Trophoblast cell (in vitro differentiated cells and primary cell): ENCODE data around the gene SLC16A9.

ENCODE experiments used
- DNase-seq, 2 donors: peaks; one replicate each; pipeline ENCODE4 v3.0.0-alpha.2; 2016
- H2AFZ ChIP-seq: 2 replicates; pipeline ENCODE4 v1.6.1; 2013; ENCODE audit warnings: low read length, moderate library complexity, mild to moderate bottlenecking; ENCODE audit not compliant: insufficient read depth, poor library complexity
- H2AK5ac ChIP-seq: 2 replicates; pipeline ENCODE4 v1.6.1; 2013; ENCODE audit warnings: mild to moderate bottlenecking, low read length
- H2BK120ac ChIP-seq: 2 replicates; pipeline ENCODE4 v1.6.1; 2013; ENCODE audit warnings: low read length, mild to moderate bottlenecking, moderate library complexity; ENCODE audit not compliant: insufficient read depth, poor library complexity
- H2BK12ac ChIP-seq: 2 replicates; pipeline ENCODE4 v1.6.1; 2013; ENCODE audit warnings: mild to moderate bottlenecking, low read length, moderate library complexity
- H2BK5ac ChIP-seq: 2 replicates; pipeline ENCODE4 v1.6.1; 2013; ENCODE audit warnings: low read length, low read depth, moderate library complexity, mild to moderate bottlenecking; ENCODE audit not compliant: poor library complexity
- H3K14ac ChIP-seq: 2 replicates; pipeline ENCODE4 v1.6.1; 2013; ENCODE audit warnings: mild to moderate bottlenecking, low read length
- H3K18ac ChIP-seq: 2 replicates; pipeline ENCODE4 v1.6.1; 2013; ENCODE audit warnings: mild to moderate bottlenecking, low read length
- H3K23ac ChIP-seq: 2 replicates; pipeline ENCODE4 v1.6.1; 2013; ENCODE audit warnings: low read length
- H3K27ac ChIP-seq: 2 replicates; pipeline ENCODE4 v1.5.1; 2013; ENCODE audit warnings: low read depth, mild to moderate bottlenecking, inconsistent platforms, low read length, moderate library complexity
- H3K27me3 ChIP-seq: 2 replicates; pipeline ENCODE4 v1.6.1; 2013; ENCODE audit warnings: inconsistent platforms, mild to moderate bottlenecking, low read length, moderate library complexity; ENCODE audit not compliant: insufficient read depth
- H3K36me3 ChIP-seq, 2 experiments: 1 replicate in 1 of 2; 2 replicates in 1 of 2; pipeline ENCODE4 v1.6.1; 2013; ENCODE audit warnings: low read length in 2 of 2, mild to moderate bottlenecking in 2 of 2, moderate library complexity in 1 of 2; ENCODE audit not compliant: insufficient read depth in 2 of 2, control insufficient read depth in 1 of 2
- H3K4ac ChIP-seq: 2 replicates; pipeline ENCODE4 v1.6.1; 2013; ENCODE audit warnings: low read depth, mild to moderate bottlenecking, low read length, moderate library complexity
- H3K4me1 ChIP-seq, 2 experiments: 1 replicate in 1 of 2; 2 replicates in 1 of 2; pipeline ENCODE4 v1.6.1; 2013; ENCODE audit warnings: low read length in 2 of 2, mild to moderate bottlenecking in 2 of 2, moderate library complexity in 1 of 2; ENCODE audit not compliant: insufficient read depth in 2 of 2, control insufficient read depth in 1 of 2
- H3K4me2 ChIP-seq: 2 replicates; pipeline ENCODE4 v1.6.1; 2013; ENCODE audit warnings: inconsistent platforms, mild to moderate bottlenecking, low read length, moderate library complexity
- H3K4me3 ChIP-seq: 2 replicates; pipeline ENCODE4 v1.5.1; 2013; ENCODE audit warnings: mild to moderate bottlenecking, low read depth, low read length, inconsistent platforms
- H3K79me1 ChIP-seq: one replicate; pipeline ENCODE4 v1.6.1; 2013; ENCODE audit warnings: low read length
- H3K79me2 ChIP-seq: 2 replicates; pipeline ENCODE4 v1.6.1; 2013; ENCODE audit warnings: low read length, mild to moderate bottlenecking; ENCODE audit not compliant: control insufficient read depth, insufficient read depth, poor library complexity
- H3K9ac ChIP-seq: 2 replicates; pipeline ENCODE4 v1.6.1; 2013; ENCODE audit warnings: mild to moderate bottlenecking, low read length
- H3K9me3 ChIP-seq: 2 replicates; pipeline ENCODE4 v1.6.1; 2013; ENCODE audit warnings: low read depth, mild to moderate bottlenecking, control low read depth, inconsistent platforms, low read length; ENCODE audit not compliant: insufficient read depth
- H4K12ac ChIP-seq: 2 replicates; pipeline ENCODE4 v1.6.1; 2013; ENCODE audit warnings: low read depth, mild to moderate bottlenecking, low read length, moderate library complexity
- H4K8ac ChIP-seq: 2 replicates; pipeline ENCODE4 v1.6.1; 2013; ENCODE audit warnings: low read depth, mild to moderate bottlenecking, low read length, moderate library complexity
- H4K91ac ChIP-seq: one replicate; pipeline ENCODE4 v1.6.1; 2013; ENCODE audit warnings: low read depth, mild to moderate bottlenecking, low read length, moderate library complexity
- WGBS: extraction: QIAGEN DNeasy Blood & Tissue Kit; methylation state at CpG from one replicate; pipeline ENCODE4 v1.1.7; 2013; ENCODE audit warnings: missing lambda C conversion rate; ENCODE audit not compliant: insufficient read length, insufficient coverage; ENCODE audit errors: extremely low coverage; 5-methylcytosine and 5-hydroxymethylcytosine counted together

The SLC16A9 gene

DNA sequence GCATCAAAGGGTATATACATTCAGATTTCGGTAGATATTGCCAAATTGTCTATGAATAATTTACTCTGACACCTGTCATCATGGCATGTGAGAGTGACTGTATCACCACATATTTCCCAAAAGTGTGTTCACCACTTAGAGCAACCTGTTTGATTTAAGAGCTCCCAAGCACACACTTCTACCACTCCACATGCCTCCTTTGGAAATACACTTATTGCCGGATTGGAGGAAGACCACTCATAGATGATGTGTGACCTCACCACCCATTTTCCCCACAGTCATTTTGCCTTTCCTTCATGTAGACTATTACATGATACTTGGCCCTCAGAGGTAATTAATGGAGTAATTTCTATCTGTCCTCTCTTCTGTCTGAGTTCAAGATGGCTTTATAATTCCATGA, 75.5 kb downstream of the SLC16A9 start:
- Histone ChIP-seq H4K12ac (no peak overlapping the region), H3K79me2 (no peaks in the 10 kb centered on the region), H3K23ac (no peak overlapping the region), H3K9me3 (no peaks in the 10 kb centered on the region), H3K36me3 (no peaks in the 10 kb centered on the region), H2AFZ (no peak overlapping the region), H3K27me3 (no peaks in the 10 kb centered on the region), H3K4me1 (no peaks in the 10 kb centered on the region), H3K4me3 (no peak overlapping the region), H3K18ac (no peak overlapping the region), H3K4me2 (no peak overlapping the region), H3K4ac (no peak overlapping the region), H3K27ac (no peak overlapping the region), H2BK5ac (no peak overlapping the region), H4K8ac (no peak overlapping the region), H3K79me1 (no peaks in the 10 kb centered on the region), H3K14ac (no peak overlapping the region), H4K91ac (no peak overlapping the region), H3K9ac (no peak overlapping the region), H2BK120ac (no peak overlapping the region), H2AK5ac (no peak overlapping the region), H2BK12ac (no peak overlapping the region)
- no peak for DNase-seq
- no CpG with 5 or more reads among the region's 2 CpGs for WGBS

- Histone ChIP-seq H3K4me3 (no peak overlapping the region), H3K9me3 (no peaks in the 10 kb centered on the region), H3K79me1 (no peaks in the 10 kb centered on the region), H3K14ac (no peak overlapping the region), H3K79me2 (no peaks in the 10 kb centered on the region), H2BK5ac (no peak overlapping the region), H2AFZ (no peak overlapping the region), H3K4me2 (no peak overlapping the region), H3K18ac (no peak overlapping the region), H3K27ac (no peak overlapping the region), H3K27me3 (no peaks in the 10 kb centered on the region), H2AK5ac (no peak overlapping the region), H2BK12ac (no peak overlapping the region), H3K36me3 (no peaks in the 10 kb centered on the region), H4K8ac (no peak overlapping the region), H2BK120ac (no peak overlapping the region), H3K4ac (no peak overlapping the region), H3K23ac (no peak overlapping the region), H3K4me1 (no peaks in the 10 kb centered on the region), H4K12ac (no peak overlapping the region), H4K91ac (no peak overlapping the region), H3K9ac (no peak overlapping the region)
- DNase-seq, result no peak
- WGBS, result no CpG with 5 or more reads among the region's 2 CpGs
Measured at GRCh38 chr10:59633063-59633462, 76.6 kb downstream of the SLC16A9 start.

DNA sequence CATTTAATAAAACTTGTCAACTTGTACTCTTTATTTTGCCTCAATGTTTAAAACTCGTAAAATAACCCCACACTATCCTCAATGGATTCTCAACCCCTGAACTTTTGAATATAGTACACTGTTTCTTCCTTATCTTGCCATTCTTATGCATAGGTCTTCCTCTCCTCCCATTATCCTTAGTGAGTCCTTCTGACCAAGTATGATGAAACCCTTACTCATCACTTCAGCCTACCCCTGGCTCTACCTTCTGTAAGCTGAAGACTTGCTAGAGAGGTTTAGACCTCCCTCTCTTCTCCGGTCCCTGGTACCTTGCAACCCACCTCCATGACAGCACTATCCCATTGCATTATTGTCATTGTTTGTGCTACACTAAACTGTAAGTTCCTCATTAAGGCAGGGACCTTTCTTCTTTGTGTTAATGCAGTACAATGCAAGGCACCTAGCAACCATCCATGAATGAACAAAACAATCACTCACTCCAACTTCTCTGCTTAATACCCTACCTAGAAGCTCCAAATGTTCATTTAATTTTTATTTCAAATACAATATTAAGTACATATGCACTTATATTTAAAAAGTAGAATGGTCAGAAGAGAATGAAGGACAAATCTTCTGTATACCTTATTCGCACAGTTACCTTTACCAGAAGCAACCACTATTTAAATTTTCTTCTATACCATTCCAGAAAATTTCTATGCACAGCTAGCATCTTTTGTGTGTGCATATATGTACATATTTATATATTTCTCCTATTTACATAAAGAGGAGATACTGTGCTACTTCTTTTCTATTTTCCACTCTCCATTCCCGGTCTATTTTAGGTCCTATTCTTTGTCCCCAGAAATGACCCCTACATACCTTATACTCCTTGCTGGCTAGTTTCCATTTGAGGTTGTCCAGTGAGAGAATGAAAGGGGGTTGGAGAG, 77.5 kb downstream of the SLC16A9 start:
- H2AK5ac ChIP-seq, result no peak overlapping the region
- H4K8ac ChIP-seq, result no peak overlapping the region
- H3K36me3 ChIP-seq, result no peaks in the 10 kb centered on the region
- H4K91ac ChIP-seq, result no peak overlapping the region
- H3K23ac ChIP-seq, result no peak overlapping the region
- no peak overlapping the region for H2BK5ac ChIP-seq
- no peak overlapping the region for H3K4ac ChIP-seq
- no peak overlapping the region for H3K9ac ChIP-seq
- H3K27me3 ChIP-seq, result no peaks in the 10 kb centered on the region
- no peak overlapping the region for H2AFZ ChIP-seq
- no peaks in the 10 kb centered on the region for H3K79me2 ChIP-seq
- H4K12ac ChIP-seq, result no peak overlapping the region
- no peak overlapping the region for H2BK120ac ChIP-seq
- no peak overlapping the region for H3K14ac ChIP-seq
- H3K27ac ChIP-seq, result no peak overlapping the region
- H3K4me2 ChIP-seq, result no peak overlapping the region
- no peak overlapping the region for H3K4me3 ChIP-seq
- no CpG with 5 or more reads among the region's 4 CpGs for WGBS
- no peaks in the 10 kb centered on the region for H3K9me3 ChIP-seq
- H3K18ac ChIP-seq, result no peak overlapping the region
- no peaks in the 10 kb centered on the region for H3K4me1 ChIP-seq
- H3K79me1 ChIP-seq, result no peaks in the 10 kb centered on the region
- no peak overlapping the region for H2BK12ac ChIP-seq
- no peak for DNase-seq

- H3K9me3 ChIP-seq, result no peaks in the 10 kb centered on the region
- H3K27me3 ChIP-seq, result no peaks in the 10 kb centered on the region
- H3K23ac ChIP-seq, result no peak overlapping the region
- no peaks in the 10 kb centered on the region for H3K4me1 ChIP-seq
- no peak overlapping the region for H2BK12ac ChIP-seq
- no peak overlapping the region for H3K9ac ChIP-seq
- no peak overlapping the region for H2AK5ac ChIP-seq
- H3K4ac ChIP-seq, result no peak overlapping the region
- no peak overlapping the region for H3K4me2 ChIP-seq
- no peak overlapping the region for H3K14ac ChIP-seq
- no peak overlapping the region for H4K12ac ChIP-seq
- H2BK5ac ChIP-seq, result no peak overlapping the region
- no peak overlapping the region for H3K27ac ChIP-seq
- no peaks in the 10 kb centered on the region for H3K36me3 ChIP-seq
- no peak overlapping the region for H2BK120ac ChIP-seq
- no peaks in the 10 kb centered on the region for H3K79me2 ChIP-seq
- H4K8ac ChIP-seq, result no peak overlapping the region
- no peaks in the 10 kb centered on the region for H3K79me1 ChIP-seq
- no peak for DNase-seq
- no peak overlapping the region for H4K91ac ChIP-seq
- no peak overlapping the region for H2AFZ ChIP-seq
- no peak overlapping the region for H3K4me3 ChIP-seq
- H3K18ac ChIP-seq, result no peak overlapping the region
Measured at GRCh38 chr10:59631237-59631636, 78.4 kb downstream of the SLC16A9 start.
